PC-9 (cell line): ENCODE results near the gene PALMD.

ENCODE experiments used
- CTCF ChIP-seq: fragments of 200-600 bp; sonication (generic); conservative IDR thresholded peaks from 2 replicates; pipeline ENCODE4 v1.6.1; 2017; ENCODE audit warnings: mixed run types, antibody characterized with exemption, mild to moderate bottlenecking, moderate library complexity
- EZH2 ChIP-seq: fragments of 200-600 bp; sonication (generic); IDR thresholded peaks from 2 replicates; pipeline ENCODE4 v1.8.0; 2017; ENCODE audit warnings: antibody characterized with exemption, low read depth

DNA sequence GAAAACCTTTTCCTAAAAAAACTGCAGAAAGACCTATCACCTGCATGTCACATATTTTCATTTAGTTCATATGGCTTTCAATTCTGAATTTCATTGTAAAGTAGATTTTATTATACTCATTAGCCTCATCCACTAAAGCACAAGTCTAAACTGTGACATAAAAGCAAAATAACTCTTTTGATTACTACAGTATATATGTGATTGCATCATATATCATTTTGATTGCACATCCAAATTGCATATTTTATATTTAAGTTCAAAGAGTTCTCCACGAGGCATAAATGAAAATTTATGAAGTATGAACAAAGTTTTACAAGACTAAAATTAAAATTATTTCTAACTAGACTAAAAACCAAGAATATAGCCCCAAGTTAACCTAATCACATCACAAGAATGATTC is 19.3 kb downstream of the PALMD start:
- TF ChIP-seq CTCF (no peak), EZH2 (no peak)
